Transverse colon (tissue), 4 donors: ENCODE results near the gene WDR6. TPM values are rescaled to one million over a fixed set of nuclear protein-coding genes. Genes with fewer than 3 reads are reported as not detected.
A peak's percentile ranks its signal among the peaks of the same experiment; 100 is the strongest.

Source experiments
- DNase-seq: peaks from one replicate; pipeline ENCODE4 v3.0.0-alpha.2; 2019
- H3K27ac ChIP-seq, 4 donors: fragments of 200-600 bp; sonication (generic); 2 replicates each; pipeline ENCODE4 v1.5.1; 2016 to 2018; ENCODE audit warnings: inconsistent platforms in 4 of 4
- H3K27me3 ChIP-seq: fragments of 200-600 bp; sonication (generic); 2 replicates; pipeline ENCODE4 v1.5.1; 2017; ENCODE audit warnings: inconsistent platforms
- H3K36me3 ChIP-seq, 4 donors: fragments of 200-600 bp; sonication (generic); 2 replicates each; pipeline ENCODE4 v1.5.1; 2017 to 2019; ENCODE audit warnings: inconsistent platforms in 4 of 4
- H3K4me1 ChIP-seq, 4 donors: fragments of 200-600 bp; sonication (generic); 2 replicates each; pipeline ENCODE4 v1.5.1; 2017 to 2020; ENCODE audit warnings: inconsistent platforms in 4 of 4
- H3K4me3 ChIP-seq, 4 donors: fragments of 200-600 bp; sonication (generic); 1 replicate in 1 of 4; 2 replicates in 3 of 4; pipeline versions ENCODE4 v1.5.1 to v1.6.1; 2017 to 2019; ENCODE audit warnings: inconsistent platforms in 4 of 4
- H3K9me3 ChIP-seq, 2 donors: fragments of 200-600 bp; sonication (generic); 2 replicates each; pipeline ENCODE4 v1.5.1; 2017 to 2019; ENCODE audit warnings: inconsistent platforms in 2 of 2
- EP300 ChIP-seq: sonication (generic); formaldehyde crosslinking; IDR thresholded peaks from one replicate; pipeline ENCODE4 v1.6.1; 2017; ENCODE audit warnings: antibody characterized with exemption, low read depth
- POLR2A ChIP-seq: fragments of 450-650 bp; IDR thresholded peaks from one replicate; pipeline ENCODE4 v1.6.1; 2016; ENCODE audit warnings: antibody characterized with exemption, mild to moderate bottlenecking, moderate library complexity
- POLR2AphosphoS5 ChIP-seq, 3 donors: sonication (generic); formaldehyde crosslinking; IDR thresholded peaks; one replicate each; pipeline ENCODE4 v1.6.1; 2016; ENCODE audit warnings: antibody characterized with exemption in 3 of 3
- WGBS, 2 donors: methylation state at CpG; one replicate each; pipeline ENCODE4 v1.1.5; 2018; ENCODE audit warnings: low coverage in 1 of 2; 5-methylcytosine and 5-hydroxymethylcytosine counted together
- in situ Hi-C, 4 donors: fragments of 200-750 bp; cut with MboI; loops; one replicate each; pipeline versions ENCODE4 v1.15.0 to v1.15.1; 2017; ENCODE audit warnings: low sequenced_read_pairs in 3 of 4, low pct_ligation_motif_present in 1 of 4, low pct_unique_long_range_greater_than_20kb in 1 of 4
- intact Hi-C: fragments of 100-400 bp; cut with DNase I; formaldehyde crosslinking; loops from one replicate; pipeline ENCODE4 v1.15.1; 2023; ENCODE audit warnings: low total_unique reads
- total RNA-seq, 4 donors: library from RNA; depleted of rRNA; stranded (reverse); fragments of >200 nt; gene quantifications; one replicate each; pipeline ENCODE4 v1.1.0, GENCODE V29; 2016
- TF ChIP-seq, protein P1 (sequence below), 5 experiments: fragments of 200-600 bp in 3 of 5; fragments of 450-650 bp in 2 of 5; sonication (generic) in 3 of 5; IDR thresholded peaks; 1 replicate in 2 of 5; 2 replicates in 3 of 5; pipeline ENCODE4 v1.5.1; 2016 to 2017; ENCODE audit warnings: antibody characterized with exemption in 5 of 5, inconsistent platforms in 3 of 5, mild to moderate bottlenecking in 2 of 5, moderate library complexity in 1 of 5

The WDR6 gene
- total RNA-seq, 4 donors from 2014 or later: 76.0 to 162 (median 146) TPM

DNA sequence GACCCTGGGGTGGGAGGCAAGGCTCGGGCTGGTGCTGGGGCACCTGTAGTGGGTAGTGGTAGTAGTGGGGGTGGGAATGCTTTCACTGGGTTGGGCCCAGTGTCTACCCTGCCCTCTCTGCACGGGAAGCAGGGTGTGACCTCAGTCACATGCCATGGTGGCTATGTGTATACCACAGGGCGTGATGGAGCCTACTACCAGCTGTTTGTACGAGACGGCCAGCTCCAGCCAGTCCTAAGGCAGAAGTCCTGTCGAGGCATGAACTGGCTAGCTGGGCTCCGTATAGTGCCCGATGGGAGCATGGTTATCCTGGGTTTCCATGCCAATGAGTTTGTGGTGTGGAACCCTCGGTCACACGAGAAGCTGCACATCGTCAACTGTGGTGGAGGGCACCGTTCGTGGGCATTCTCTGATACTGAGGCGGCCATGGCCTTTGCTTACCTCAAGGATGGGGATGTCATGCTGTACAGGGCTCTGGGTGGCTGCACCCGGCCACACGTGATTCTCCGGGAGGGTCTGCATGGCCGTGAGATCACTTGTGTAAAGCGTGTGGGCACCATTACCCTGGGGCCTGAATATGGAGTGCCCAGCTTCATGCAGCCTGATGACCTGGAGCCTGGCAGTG is 6.0 kb downstream of the WDR6 start:
- H3K4me1 ChIP-seq: peaks cover 9 to 30% (median 16%) of the 10 kb centered on the region in 4 donors
- 86% methylated on average over 19 of the region's 19 CpGs; no CpG with 5 or more reads in 1 of the 2 donors for WGBS, 2 donors

DNA sequence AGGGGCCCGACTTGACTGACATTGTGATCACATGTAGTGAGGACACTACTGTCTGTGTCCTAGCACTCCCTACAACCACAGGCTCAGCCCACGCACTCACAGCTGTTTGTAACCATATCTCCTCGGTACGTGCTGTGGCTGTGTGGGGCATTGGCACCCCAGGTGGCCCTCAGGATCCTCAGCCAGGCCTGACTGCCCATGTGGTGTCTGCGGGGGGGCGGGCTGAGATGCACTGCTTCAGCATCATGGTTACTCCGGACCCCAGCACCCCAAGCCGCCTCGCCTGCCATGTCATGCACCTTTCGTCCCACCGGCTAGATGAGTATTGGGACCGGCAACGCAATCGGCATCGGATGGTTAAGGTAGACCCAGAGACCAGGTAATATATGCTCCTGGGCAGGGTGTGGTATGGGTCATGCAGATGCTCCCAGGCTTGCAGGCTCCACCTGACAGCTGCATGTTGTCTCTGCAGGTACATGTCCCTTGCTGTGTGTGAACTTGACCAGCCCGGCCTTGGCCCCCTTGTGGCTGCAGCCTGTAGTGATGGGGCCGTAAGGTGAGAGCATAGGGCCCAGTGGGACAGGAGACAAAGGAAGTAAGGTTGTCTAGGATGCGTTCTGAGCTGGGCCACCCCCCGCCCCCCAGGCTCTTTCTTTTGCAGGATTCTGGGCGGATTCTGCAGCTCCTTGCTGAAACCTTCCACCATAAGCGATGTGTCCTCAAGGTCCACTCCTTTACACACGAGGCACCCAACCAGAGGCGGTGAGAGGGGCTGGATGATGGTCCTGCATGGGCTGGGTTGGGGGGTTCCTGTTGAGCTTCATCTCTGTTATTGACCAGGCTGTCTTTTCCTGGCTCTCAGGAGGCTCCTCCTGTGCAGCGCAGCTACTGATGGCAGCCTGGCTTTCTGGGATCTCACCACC is 6.8 kb downstream of the WDR6 start:
- H3K9me3 ChIP-seq: no peaks in the 10 kb centered on the region
- intact Hi-C loops: no loop called here
- peak; percentile 66 for DNase-seq
- no peak overlapping the region for H3K27ac ChIP-seq
- no peak overlapping the region for H3K4me3 ChIP-seq
- peaks cover 9 to 26% (median 13%) of the 10 kb centered on the region in 4 donors for H3K4me1 ChIP-seq
- peaks cover 0 to 12% (median 5%) of the 10 kb centered on the region in 4 donors for H3K36me3 ChIP-seq
- in situ Hi-C loops: no loop called here
- 81% methylated on average over 24 of the region's 24 CpGs; no CpG with 5 or more reads in 1 of the 2 donors for WGBS, 2 donors
- no peaks in the 10 kb centered on the region for H3K27me3 ChIP-seq
- TF ChIP-seq, protein P1, sequence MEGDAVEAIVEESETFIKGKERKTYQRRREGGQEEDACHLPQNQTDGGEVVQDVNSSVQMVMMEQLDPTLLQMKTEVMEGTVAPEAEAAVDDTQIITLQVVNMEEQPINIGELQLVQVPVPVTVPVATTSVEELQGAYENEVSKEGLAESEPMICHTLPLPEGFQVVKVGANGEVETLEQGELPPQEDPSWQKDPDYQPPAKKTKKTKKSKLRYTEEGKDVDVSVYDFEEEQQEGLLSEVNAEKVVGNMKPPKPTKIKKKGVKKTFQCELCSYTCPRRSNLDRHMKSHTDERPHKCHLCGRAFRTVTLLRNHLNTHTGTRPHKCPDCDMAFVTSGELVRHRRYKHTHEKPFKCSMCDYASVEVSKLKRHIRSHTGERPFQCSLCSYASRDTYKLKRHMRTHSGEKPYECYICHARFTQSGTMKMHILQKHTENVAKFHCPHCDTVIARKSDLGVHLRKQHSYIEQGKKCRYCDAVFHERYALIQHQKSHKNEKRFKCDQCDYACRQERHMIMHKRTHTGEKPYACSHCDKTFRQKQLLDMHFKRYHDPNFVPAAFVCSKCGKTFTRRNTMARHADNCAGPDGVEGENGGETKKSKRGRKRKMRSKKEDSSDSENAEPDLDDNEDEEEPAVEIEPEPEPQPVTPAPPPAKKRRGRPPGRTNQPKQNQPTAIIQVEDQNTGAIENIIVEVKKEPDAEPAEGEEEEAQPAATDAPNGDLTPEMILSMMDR (IDR thresholded peaks at IDR 0.05): peak; percentile 44 to 64 (median 57)
- TF ChIP-seq POLR2AphosphoS5 (IDR thresholded peaks at IDR 0.05): no peak

More for the DNA sequence above, 6.0 kb downstream of the WDR6 start:
- H3K27ac ChIP-seq: no peak overlapping the region
- no peaks in the 10 kb centered on the region for H3K9me3 ChIP-seq
- no peak for DNase-seq
- in situ Hi-C loops: no loop called here
- no peak for TF ChIP-seq EP300
- TF ChIP-seq, protein P1 (IDR thresholded peaks at IDR 0.05): no peak
- no peak for TF ChIP-seq POLR2A
- TF ChIP-seq POLR2AphosphoS5 (IDR thresholded peaks at IDR 0.05): no peak
- H3K27me3 ChIP-seq: no peaks in the 10 kb centered on the region
- intact Hi-C loops: no loop called here
- H3K36me3 ChIP-seq: peaks cover 0 to 12% (median 5%) of the 10 kb centered on the region in 4 donors
- H3K4me3 ChIP-seq: no peak overlapping the region

DNA sequence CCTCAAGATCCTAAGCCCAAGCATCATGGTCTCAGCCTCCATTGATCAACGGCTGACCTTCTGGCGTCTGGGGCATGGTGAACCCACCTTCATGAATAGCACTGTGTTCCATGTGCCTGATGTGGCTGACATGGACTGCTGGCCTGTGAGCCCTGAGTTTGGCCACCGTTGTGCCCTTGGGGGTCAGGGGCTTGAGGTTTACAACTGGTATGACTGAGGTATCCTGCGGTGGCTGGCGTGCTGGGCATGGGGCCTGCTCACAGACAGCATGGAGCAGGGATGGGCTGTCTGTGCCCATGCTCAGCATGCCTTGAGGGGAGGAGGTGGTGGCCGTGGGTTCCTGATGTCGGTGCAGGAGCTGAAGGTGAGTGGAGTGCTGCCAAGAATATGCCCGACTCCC is 7.9 kb downstream of the WDR6 start:
- TF ChIP-seq POLR2AphosphoS5 (IDR thresholded peaks at IDR 0.05): no peak
- TF ChIP-seq POLR2A: no peak
- TF ChIP-seq, protein P1 (IDR thresholded peaks at IDR 0.05): no peak
- no peak for TF ChIP-seq EP300
- intact Hi-C loops: no loop called here

DNA sequence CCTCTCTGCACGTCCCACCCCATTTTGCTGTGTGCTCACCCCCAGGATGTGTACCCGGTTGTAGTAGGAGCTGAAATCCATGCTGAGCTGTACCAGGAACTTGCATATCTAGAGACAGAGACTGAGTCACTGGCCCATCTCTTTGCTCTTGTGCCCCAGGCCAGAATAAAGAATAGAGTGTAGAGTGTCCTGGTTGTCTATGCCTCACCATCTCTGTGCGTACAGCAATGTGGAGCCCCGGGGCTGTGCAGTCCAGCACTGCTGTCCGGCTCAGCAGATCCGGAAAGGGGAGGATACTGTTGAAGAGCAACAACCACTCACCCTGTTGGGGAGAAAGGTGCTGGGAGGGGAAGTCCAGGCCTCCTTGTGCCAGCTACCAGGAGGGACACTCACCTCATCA is 8.6 kb downstream of the WDR6 start:
- peaks cover 0 to 12% (median 5%) of the 10 kb centered on the region in 4 donors for H3K36me3 ChIP-seq
- no peak for DNase-seq
- no peak overlapping the region for H3K27ac ChIP-seq
- no peak for TF ChIP-seq POLR2AphosphoS5 (IDR thresholded peaks at IDR 0.05)
- no peak for TF ChIP-seq POLR2A
- TF ChIP-seq EP300: no peak
- TF ChIP-seq, protein P1 (IDR thresholded peaks at IDR 0.05): no peak
- 80 to 84% methylated on average over 1 to 6 of the region's 6 CpGs for whole genome bisulfite sequencing, 2 donors
- H3K9me3 ChIP-seq: no peaks in the 10 kb centered on the region
- intact Hi-C loops (no loop called here), in situ Hi-C loops (no loop called here)
- no peaks in the 10 kb centered on the region for H3K27me3 ChIP-seq
- H3K4me1 ChIP-seq: peaks cover 11 to 36% (median 29%) of the 10 kb centered on the region in 4 donors
- H3K4me3 ChIP-seq: no peak overlapping the region

More for the DNA sequence above, 7.9 kb downstream of the WDR6 start:
- H3K36me3 ChIP-seq: peaks cover 0 to 12% (median 5%) of the 10 kb centered on the region in 4 donors
- no peak overlapping the region for H3K4me3 ChIP-seq
- no peaks in the 10 kb centered on the region for H3K9me3 ChIP-seq
- 85% methylated on average over 8 of the region's 8 CpGs; no CpG with 5 or more reads in 1 of the 2 donors for WGBS, 2 donors
- in situ Hi-C loops: no loop called here
- H3K27me3 ChIP-seq: no peaks in the 10 kb centered on the region
- no peak overlapping the region for H3K27ac ChIP-seq
- DNase-seq: no peak
- H3K4me1 ChIP-seq: peaks cover 11 to 32% (median 24%) of the 10 kb centered on the region in 4 donors
